MM.1S (cell line): ENCODE measurements around the gene LTBP4.

ENCODE experiments used
- DNase-seq: peaks from one replicate; pipeline ENCODE4 v3.0.0-alpha.2; 2015
- H2AFZ ChIP-seq: fragments of 300-600 bp; sonication (generic); 2 replicates; pipeline ENCODE4 v1.6.0; 2016; ENCODE audit warnings: antibody characterized with exemption, low read length
- H3F3A ChIP-seq: fragments of 300-600 bp; sonication (generic); 2 replicates; pipeline ENCODE4 v1.6.1; 2016; ENCODE audit warnings: mild to moderate bottlenecking, antibody characterized with exemption, low read length, moderate library complexity, mixed read lengths; ENCODE audit not compliant: insufficient read depth
- H3K27ac ChIP-seq: fragments of 300-600 bp; sonication (generic); 2 replicates; pipeline ENCODE4 v1.5.1; 2016; ENCODE audit warnings: mild to moderate bottlenecking, low read length
- H3K27me3 ChIP-seq: fragments of 300-600 bp; sonication (generic); replicated peaks from 2 replicates; pipeline ENCODE4 v1.6.0; 2016; ENCODE audit warnings: low read length; ENCODE audit not compliant: insufficient read depth
- H3K36me3 ChIP-seq: fragments of 300-600 bp; sonication (generic); replicated peaks from 2 replicates; pipeline ENCODE4 v1.6.1; 2016; ENCODE audit warnings: mild to moderate bottlenecking, low read length, mixed read lengths; ENCODE audit not compliant: insufficient read depth
- H3K4me1 ChIP-seq: fragments of 300-600 bp; sonication (generic); 2 replicates; pipeline ENCODE4 v1.6.1; 2016; ENCODE audit warnings: low read length, mixed read lengths
- H3K4me2 ChIP-seq: fragments of 300-600 bp; sonication (generic); 2 replicates; pipeline ENCODE4 v1.6.0; 2016; ENCODE audit warnings: low read depth, low read length
- H3K4me3 ChIP-seq: fragments of 300-600 bp; sonication (generic); 2 replicates; pipeline ENCODE4 v1.5.1; 2016; ENCODE audit warnings: low read length, mixed read lengths
- H3K79me2 ChIP-seq: fragments of 300-600 bp; sonication (generic); 2 replicates; pipeline ENCODE4 v1.6.1; 2016; ENCODE audit warnings: mixed run types, low read length, mixed read lengths
- H3K9ac ChIP-seq: fragments of 300-600 bp; sonication (generic); 2 replicates; pipeline ENCODE4 v1.6.1; 2016; ENCODE audit warnings: low read length, mixed read lengths
- H3K9me2 ChIP-seq: fragments of 300-600 bp; sonication (generic); replicated peaks from 2 replicates; pipeline ENCODE4 v1.6.1; 2016; ENCODE audit warnings: mild to moderate bottlenecking, low read length, mixed read lengths; ENCODE audit not compliant: insufficient read depth
- H3K9me3 ChIP-seq: fragments of 300-600 bp; sonication (generic); replicated peaks from 2 replicates; pipeline ENCODE4 v1.6.1; 2016; ENCODE audit warnings: mild to moderate bottlenecking, low read length, mixed read lengths; ENCODE audit not compliant: insufficient read depth
- H4K20me1 ChIP-seq: fragments of 300-600 bp; sonication (generic); 2 replicates; pipeline ENCODE4 v1.6.1; 2016; ENCODE audit warnings: mild to moderate bottlenecking, low read length, moderate library complexity, mixed read lengths; ENCODE audit not compliant: insufficient read depth
- EZH2 ChIP-seq: fragments of 300-600 bp; sonication (generic); optimal IDR thresholded peaks from 2 replicates; pipeline ENCODE3; 2017; ENCODE audit warnings: low read depth, mild to moderate bottlenecking, antibody characterized with exemption, low read length, mixed read lengths
- EZH2phosphoT487 ChIP-seq: fragments of 300-600 bp; sonication (generic); IDR thresholded peaks from 2 replicates; pipeline ENCODE4 v1.6.1; 2018; ENCODE audit warnings: antibody characterized with exemption, low read length
- TF ChIP-seq, protein P1 (sequence below): fragments of 300-600 bp; sonication (generic); IDR thresholded peaks from 2 replicates; pipeline ENCODE4 v1.5.1; 2016; ENCODE audit warnings: antibody characterized with exemption, low read length, mixed read lengths

Gene LTBP4

DNA sequence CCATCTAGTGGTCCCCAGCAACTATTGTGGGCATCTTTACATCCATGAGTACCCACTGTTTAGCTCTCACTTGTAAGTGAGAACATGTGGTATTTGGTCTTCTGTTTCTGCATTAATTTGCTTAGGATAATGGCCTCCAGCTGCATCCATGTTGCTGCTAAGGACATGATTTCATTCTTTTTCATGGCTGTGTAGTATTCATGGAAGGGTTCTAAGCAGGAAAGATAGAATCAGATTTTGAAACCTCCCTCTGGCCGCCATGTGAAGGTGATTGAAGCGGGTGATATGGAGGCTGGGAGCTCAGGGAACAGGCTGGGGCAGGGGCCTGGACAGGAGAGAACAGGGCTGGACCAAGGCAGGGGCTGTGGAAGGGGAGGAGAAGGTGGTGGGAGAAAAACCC lies 20.1 kb downstream of the LTBP4 start:
- Histone ChIP-seq H3K4me1 (no peaks in the 10 kb centered on the region), H3K27me3 (no peaks in the 10 kb centered on the region), H3K36me3 (no peaks in the 10 kb centered on the region), H3K4me2 (no peak overlapping the region), H3K4me3 (no peak overlapping the region), H4K20me1 (no peaks in the 10 kb centered on the region), H2AFZ (no peak overlapping the region), H3K79me2 (no peaks in the 10 kb centered on the region), H3K9me3 (no peaks in the 10 kb centered on the region), H3F3A (no peaks in the 10 kb centered on the region), H3K9me2 (no peaks in the 10 kb centered on the region), H3K27ac (no peak overlapping the region), H3K9ac (no peak overlapping the region)
- no peak for DNase-seq
- TF ChIP-seq EZH2phosphoT487 (no peak), EZH2 (no peak)
- TF ChIP-seq, protein P1, sequence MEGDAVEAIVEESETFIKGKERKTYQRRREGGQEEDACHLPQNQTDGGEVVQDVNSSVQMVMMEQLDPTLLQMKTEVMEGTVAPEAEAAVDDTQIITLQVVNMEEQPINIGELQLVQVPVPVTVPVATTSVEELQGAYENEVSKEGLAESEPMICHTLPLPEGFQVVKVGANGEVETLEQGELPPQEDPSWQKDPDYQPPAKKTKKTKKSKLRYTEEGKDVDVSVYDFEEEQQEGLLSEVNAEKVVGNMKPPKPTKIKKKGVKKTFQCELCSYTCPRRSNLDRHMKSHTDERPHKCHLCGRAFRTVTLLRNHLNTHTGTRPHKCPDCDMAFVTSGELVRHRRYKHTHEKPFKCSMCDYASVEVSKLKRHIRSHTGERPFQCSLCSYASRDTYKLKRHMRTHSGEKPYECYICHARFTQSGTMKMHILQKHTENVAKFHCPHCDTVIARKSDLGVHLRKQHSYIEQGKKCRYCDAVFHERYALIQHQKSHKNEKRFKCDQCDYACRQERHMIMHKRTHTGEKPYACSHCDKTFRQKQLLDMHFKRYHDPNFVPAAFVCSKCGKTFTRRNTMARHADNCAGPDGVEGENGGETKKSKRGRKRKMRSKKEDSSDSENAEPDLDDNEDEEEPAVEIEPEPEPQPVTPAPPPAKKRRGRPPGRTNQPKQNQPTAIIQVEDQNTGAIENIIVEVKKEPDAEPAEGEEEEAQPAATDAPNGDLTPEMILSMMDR = no peak

- no peaks in the 10 kb centered on the region for H3K9me2 ChIP-seq
- no peak overlapping the region for H3K27ac ChIP-seq
- H4K20me1 ChIP-seq = no peaks in the 10 kb centered on the region
- no peak overlapping the region for H2AFZ ChIP-seq
- H3K4me3 ChIP-seq = no peak overlapping the region
- no peaks in the 10 kb centered on the region for H3F3A ChIP-seq
- H3K4me1 ChIP-seq = no peaks in the 10 kb centered on the region
- H3K9ac ChIP-seq = no peak overlapping the region
- TF ChIP-seq EZH2 (no peak), EZH2phosphoT487 (no peak)
- TF ChIP-seq, protein P1 = no peak
- no peak for DNase-seq
- H3K9me3 ChIP-seq = no peaks in the 10 kb centered on the region
- H3K36me3 ChIP-seq = no peaks in the 10 kb centered on the region
- H3K27me3 ChIP-seq = no peaks in the 10 kb centered on the region
- H3K79me2 ChIP-seq = no peaks in the 10 kb centered on the region
- no peak overlapping the region for H3K4me2 ChIP-seq
These were observed 21.0 kb downstream of the LTBP4 start for GRCh38 chr19:40621966-40622772.

DNA sequence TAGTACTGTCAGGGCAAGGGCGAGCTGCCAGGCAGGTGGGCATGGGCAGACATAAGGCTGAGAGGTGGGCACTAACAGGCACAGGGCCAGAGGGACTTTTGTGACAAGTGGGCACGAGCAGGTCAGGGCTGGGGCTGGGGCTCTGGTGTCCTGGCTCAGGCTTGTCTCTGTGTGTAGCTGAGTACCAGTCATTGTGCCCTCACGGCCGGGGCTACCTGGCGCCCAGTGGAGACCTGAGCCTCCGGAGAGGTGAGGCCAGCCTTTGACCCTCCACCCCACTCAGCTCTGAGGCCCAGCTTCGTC lies 21.6 kb downstream of the LTBP4 start:
- no peaks in the 10 kb centered on the region for H3K9me2 ChIP-seq
- no peaks in the 10 kb centered on the region for H3K79me2 ChIP-seq
- H2AFZ ChIP-seq = no peak overlapping the region
- no peak overlapping the region for H3K27ac ChIP-seq
- no peaks in the 10 kb centered on the region for H3K4me1 ChIP-seq
- no peaks in the 10 kb centered on the region for H3F3A ChIP-seq
- H3K9me3 ChIP-seq = no peaks in the 10 kb centered on the region
- TF ChIP-seq EZH2phosphoT487 (no peak), EZH2 (no peak)
- TF ChIP-seq, protein P1 = no peak
- DNase-seq = no peak
- no peaks in the 10 kb centered on the region for H3K36me3 ChIP-seq
- H3K27me3 ChIP-seq = no peaks in the 10 kb centered on the region
- H3K4me2 ChIP-seq = no peak overlapping the region
- H3K4me3 ChIP-seq = no peak overlapping the region
- H3K9ac ChIP-seq = no peak overlapping the region
- H4K20me1 ChIP-seq = no peaks in the 10 kb centered on the region
